HG03108 (cell line): Measurements from ENCODE around the gene DBN1.

ENCODE experiments used
- ATAC-seq: cut with Tn5 transposase; IDR thresholded peaks from one replicate; pipeline ENCODE4 v1.9.1; 2021; ENCODE audit warnings: moderate library complexity; ENCODE audit not compliant: unreplicated experiment

Gene DBN1

DNA sequence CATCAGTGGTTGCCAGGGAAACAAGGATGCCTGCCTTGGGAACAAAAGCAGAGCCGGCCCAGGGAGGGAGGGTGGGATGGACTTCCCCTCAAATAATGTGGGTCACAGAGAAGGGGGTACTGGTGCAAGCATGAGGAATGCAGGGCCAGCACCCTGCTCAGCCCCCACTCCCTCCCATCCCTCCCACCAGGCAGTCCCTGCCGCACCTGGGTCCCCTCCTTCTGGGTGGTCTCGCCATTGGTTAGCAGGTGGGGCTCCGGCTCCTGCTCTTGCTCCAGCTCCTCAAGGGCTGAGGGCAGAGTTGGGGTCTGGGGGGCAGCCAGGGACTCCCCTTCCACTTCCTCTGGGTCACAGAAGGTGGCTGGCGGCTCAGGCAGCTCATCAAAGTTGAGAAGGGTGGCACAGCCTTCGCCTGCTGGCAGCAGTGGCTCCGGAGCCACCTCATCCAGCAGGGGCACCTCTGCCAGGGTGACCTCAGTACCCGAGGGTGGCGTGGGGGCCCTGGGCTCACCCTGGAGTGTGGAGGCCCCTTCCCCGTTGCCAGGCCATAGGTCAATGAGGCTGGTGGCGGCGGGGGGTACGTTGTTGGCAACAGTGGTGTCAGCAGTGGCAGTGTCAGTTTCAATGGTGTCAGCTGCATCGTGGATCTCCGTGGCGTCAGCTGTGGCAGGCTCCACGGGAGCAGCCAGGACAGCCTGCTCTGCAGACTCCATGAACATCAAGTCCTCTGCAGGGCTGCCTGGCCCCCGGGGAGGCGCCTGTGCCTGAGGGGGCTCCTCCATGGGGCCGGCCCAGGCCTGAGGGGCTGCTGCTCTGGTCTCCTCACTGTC, 15.4 kb downstream of the DBN1 start:
- ATAC-seq = no peak

DNA sequence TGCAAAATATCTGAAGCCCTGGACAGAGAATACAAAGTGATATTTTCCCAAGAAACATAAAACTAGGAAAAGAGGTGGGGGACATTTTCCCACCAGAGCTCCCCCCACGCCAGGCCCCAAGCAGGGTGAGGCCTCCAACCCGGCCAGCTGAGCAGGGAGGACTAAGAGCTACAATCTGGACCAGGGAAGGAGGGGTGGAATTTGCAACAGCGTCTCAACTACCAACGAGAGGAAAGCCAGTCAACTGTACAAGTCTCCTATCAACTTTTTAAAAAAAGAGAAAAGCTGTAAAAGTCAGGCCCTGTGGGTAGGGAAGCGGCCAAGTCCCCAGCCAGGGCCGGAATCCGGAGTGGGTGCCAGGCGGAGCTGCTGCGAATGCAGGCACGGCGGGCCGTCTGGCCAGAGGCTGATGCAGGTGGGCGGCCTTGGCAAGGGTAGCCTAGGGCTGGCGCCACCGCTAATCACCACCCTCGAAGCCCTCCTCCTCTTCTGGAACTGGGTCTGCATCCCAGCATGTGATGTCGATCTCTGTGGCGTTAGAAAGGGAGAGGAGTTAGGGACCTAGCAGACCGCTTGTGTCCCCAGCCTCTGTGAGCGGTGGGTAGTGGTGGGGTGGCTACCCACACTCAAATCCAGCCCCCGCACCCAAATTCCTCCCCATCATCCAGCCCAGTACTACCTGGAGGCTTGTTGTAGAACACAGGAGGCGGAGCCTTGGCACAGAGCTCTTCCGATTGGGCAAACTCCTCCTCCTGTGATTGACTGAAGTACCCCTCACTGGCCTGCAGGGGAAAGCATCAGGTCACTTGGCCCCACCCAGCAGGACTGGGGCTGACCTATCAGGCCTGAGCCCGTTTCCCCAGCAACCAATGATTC, 16.2 kb downstream of the DBN1 start:
- peak; percentile 27 for ATAC-seq

DNA sequence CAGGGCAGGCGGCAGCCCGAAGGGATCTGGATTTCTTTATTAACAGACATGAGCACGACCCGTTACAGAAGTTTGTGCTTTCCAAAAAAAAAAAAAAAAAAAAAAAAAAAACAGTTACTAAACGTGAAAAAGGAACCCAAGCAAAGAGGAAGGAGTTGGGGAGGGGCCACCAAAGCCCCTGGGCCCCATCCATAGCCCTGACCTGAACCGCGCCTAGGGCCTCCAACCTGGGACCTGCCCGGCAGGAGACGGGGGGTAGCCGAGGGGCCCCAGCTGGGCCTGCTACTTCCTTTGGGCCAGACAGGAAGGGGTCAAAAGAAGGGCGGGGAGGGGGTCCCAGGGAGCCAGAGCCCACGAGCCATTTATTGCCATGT, 16.9 kb downstream of the DBN1 start:
- ATAC-seq = no peak

DNA sequence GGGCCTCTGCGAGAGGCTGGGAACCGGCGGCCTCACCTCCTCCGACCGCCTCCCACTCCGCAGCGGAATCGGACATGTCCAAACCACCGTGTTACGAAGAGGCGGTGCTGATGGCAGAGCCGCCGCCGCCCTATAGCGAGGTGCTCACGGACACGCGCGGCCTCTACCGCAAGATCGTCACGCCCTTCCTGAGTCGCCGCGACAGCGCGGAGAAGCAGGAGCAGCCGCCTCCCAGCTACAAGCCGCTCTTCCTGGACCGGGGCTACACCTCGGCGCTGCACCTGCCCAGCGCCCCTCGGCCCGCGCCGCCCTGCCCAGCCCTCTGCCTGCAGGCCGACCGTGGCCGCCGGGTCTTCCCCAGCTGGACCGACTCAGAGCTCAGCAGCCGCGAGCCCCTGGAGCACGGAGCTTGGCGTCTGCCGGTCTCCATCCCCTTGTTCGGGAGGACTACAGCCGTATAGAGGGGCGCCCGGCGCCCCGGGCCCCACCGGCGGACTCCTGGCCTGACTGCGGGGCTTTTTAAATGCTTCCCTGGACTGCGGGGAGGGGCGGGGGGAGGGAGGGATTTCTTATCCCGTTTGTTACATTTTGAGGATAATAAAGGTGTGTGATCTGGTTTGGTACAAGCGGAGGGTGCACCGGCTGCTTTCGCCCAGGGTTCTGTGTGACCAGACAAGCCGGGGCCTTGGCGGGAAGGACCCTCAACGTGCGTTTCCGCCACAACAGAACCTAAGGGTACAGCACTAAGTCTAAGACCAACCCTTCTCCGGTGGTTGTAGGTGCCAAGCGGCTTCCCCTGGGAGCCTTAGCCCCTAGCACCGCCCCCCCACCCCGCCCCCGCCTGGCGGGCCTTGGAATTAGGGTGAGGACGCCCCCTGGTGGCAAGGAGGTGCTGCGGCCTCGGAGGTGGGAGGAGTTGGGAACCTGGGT, 17.5 kb downstream of the DBN1 start:
- ATAC-seq = peak; percentile 0

DNA sequence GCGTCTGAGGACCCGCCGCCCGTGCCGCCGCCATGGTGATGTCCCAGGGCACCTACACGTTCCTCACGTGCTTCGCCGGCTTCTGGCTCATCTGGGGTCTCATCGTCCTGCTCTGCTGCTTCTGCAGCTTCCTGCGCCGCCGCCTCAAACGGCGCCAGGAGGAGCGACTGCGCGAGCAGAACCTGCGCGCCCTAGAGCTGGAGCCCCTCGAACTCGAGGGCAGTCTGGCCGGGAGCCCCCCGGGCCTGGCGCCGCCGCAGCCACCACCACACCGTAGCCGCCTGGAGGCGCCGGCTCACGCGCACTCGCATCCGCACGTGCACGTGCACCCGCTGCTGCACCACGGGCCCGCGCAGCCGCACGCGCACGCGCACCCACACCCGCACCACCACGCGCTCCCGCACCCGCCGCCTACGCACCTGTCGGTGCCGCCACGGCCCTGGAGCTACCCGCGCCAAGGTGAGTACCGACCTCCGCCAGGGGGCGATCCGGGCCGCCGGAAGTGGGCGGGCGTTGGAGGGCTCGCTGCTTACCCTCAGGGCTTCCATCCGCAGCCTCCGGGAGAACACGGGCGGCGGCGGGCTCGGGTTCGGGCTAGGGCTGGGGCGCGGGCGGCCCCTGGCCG, 18.3 kb downstream of the DBN1 start:
- peak; percentile 44 for ATAC-seq

DNA sequence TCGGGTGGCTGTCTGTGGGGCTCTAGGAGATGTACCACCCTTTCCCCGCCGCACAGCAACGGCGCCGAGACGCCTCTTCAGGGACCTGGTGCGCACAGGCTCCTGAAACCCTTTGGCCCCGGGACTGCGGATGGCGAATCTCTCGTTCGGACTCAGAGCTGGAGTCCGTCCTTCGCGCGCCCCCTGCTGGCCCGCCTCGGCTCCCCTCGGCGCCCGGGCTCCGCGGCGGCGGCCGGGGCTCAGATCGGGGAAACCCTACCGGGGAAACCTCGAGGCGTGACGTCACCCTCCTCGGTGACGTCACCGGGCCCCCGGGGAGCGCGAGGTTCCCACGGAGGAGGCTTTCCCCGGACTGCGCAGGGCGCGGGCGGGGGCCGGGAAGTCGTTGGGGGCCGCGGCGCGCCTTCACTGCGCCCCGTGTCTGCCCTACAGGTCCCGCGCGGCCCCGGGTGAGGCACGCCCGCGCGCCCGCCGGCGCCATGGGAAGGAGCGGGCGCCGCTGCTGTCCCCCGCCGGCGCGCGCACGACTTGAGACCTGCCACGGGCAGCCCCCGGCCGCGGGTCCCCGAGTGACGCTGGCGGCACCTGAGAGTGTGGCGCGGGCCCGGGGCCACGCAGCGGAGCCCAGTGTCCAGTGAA, 18.9 kb downstream of the DBN1 start:
- ATAC-seq = peak; percentile 46

DNA sequence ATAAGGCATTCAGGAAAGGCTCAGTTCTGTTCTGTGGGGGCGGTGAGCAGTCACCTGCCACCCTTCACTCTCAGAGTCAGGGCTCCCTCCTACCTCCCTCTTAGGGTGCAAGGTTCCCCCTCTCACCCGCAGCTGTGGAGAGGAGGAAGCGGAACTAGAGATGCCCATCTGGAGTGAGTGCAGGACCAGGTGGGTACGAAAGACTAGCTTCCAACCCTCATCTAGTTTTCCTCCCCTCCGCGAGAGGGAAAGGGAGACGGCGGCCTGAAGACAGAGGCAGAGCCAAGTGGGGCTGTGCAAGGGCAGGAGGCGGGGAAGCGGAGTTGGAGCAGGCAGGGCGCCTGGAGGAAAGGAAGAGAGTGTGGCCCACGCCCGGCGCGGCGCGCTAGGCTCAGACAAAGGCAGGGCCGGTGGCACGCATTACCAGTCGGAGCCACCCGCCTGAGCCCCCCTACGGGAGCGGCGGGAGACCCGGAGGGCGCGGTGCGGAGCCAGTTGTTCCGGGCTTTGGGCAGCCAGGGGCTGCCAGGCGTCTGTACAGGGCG, 19.5 kb downstream of the DBN1 start:
- no peak for ATAC-seq

DNA sequence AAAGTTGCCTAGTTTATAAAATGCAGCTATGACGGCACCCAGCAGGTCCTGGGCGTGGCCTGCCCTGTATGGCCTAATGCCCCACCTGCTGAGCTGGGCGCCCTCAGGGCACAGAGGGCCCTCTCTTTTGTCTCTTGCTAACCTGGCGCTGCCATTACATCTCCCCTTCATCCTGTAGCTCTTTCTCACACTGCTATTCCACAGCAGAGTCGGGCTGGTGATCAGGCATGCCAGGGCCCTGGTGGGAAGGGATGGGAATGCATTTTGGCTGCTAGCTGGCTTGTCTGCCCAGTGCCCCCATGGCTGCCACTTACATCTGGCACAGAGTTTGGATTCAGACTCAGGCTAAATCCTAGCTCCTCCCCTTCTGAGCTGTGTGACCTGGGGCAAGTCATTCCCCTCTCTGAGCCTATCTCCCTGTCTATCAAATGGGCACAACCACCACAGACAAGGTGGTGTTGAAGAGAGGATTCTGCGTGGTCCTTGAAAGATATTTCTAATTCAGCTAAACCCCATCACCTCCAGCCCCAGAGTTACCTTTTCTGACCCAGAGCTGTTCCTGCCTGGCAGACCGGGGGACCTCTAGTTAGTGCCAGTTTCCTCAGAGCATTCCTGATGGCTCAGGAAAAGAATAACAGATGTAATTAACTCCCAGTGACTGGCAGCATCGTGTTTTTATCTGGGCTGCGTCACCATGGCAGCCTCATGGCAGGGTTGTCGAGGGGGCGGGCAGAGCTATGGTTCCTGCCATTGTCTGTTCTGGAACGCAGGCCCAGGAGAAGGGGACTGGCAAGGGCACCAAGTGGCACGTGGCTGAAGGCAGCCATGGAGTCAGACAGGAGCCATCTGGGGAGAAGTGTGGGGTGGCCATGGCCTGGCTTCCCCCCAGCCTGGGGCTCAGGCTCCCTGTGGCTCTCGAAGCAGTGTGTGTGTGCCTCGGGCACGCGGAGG, 20.5 kb downstream of the DBN1 start:
- no peak for ATAC-seq

DNA sequence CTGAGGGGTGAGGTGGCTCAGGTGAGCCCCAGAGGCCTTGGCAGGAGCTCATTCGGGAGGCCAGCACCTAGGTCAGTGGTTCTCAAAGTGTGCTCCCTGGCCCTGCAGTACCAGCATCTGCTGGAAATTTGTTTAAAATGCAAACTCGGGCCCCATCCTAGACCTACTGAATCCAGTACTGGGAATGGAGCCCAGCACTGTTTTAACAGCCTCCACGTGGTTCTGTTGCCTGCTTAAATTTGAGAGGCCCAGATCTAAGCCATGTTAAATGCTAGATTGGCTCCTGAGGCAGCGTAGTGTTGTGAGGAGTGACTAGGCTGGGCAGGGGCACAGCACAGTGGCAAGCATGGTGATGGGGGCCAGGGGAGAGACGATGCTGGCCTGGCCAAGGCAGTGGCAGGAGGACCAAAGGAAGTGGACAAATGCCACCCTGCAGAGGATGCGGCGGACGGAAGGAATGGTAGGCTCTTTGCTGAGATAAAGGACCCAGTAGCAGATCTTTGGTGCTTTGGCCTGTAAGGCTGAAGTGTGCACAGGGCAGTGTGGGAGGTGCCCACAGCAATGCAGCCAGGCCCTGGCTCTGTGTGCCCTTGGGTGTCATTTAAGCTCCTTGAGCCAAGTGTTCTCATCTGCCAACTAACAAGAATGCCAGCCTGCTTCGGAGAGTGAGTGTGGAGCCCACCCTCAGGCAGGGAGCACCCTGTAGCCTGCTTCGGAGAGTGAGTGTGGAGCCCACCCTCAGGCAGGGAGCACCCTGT, 22.6 kb downstream of the DBN1 start:
- ATAC-seq = no peak

DNA sequence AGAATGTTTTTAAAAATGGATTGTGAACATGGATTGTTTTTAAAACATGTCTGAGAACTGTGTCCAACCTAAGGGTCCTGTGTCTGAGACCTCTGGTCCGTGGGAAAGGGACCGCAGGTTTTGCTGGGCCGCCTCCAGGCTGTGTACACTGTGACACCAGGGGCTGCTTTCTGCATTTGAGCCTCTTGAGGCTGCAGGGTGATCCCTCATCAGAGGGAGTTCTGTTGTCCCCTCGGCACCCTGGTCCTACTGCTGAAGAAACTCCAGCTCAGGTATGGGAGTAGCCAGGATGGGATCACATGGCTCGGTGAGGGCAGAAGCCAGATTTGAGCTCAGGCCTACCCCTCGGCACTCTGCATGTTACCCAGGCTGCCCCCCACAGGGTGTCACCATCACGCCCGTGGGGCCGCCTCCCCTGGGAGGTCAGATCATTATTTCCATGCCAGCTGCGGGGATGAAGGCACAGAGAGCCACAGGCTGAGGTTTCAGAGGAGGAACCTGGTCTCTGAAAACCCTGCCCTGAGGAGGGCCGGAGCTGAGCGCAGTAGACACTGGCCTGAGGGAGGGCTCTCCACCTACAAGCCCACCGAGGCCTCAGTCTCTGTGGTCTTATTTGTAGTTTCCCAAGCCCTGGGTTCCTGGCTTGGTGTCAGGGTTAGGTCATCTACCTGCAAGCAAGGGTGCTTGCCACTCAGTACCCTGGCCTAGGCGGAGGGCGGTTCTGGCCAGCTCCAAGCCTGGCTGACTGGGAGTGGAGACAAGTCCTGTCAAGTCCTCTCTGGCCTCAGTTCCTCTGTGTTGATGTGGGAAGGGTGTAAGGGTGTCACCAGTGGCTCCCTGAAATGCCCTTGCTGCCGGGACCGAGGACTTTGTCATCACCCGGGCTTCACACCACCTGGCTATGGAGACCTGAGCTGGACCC, 24.0 kb downstream of the DBN1 start:
- ATAC-seq = no peak

DNA sequence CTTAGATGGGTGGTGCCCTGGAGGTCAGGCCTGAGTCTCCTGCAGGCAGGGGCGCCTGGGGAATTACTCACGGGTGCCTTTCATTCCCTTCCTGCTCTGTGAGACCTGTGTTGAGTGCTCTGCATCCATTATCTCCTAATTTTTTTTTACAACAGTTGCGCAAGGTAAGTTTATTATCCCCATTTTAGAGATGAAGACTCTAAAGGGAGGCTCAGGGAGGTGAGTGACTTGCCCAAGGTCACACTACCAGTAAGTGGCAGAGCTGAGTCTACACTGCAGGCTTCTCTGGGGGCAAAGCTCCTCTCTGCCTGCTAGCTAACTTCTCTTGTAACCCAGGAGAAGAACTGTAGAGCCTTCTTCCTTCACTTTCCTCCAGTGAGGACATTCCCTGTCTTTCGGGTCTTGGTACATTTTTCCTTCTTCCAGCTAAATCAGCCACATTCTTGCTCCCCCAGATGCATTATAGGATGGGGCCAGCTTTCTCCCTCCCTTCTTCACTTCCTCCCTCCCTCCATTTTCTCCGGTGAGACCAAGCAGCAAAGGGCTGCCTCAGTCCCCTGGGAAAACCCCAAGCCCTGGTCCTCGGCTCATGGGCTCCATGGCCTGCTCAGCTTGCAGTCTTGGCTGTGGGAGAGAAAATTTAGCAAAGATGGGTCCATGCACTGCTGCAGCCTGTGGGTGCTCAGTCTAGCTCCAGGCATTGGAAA, 25.0 kb downstream of the DBN1 start:
- ATAC-seq = no peak

DNA sequence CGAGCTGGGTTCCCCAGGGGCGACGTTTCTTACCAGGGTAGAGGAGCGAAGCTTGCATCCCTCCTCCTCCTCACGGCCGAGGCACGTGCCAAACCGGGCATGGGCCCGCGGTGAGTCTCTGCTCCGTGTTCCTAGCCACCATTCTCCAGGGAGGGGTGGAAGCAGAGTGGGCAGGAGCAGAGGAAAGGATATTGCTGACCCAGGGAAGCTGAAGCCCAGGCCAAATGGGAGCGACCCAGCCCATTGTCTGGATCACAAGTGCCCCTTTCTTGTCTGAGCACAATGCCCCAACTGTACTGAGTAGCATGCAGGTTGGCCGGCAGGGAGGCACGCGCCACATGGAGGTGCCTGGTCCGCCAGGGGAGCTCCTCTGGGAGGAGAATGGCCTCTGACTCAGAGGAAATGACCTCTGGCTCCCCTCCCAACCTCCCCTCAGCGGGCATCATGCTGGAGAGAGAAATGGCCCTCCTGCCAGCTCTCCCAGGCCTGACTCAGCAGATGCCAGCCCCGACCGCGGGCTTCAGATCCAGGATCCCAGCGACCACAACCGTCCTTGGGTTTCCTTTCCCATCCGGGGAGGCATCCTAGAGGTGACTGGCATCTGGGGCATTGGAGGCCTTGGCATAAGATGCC, 25.7 kb downstream of the DBN1 start:
- no peak for ATAC-seq

DNA sequence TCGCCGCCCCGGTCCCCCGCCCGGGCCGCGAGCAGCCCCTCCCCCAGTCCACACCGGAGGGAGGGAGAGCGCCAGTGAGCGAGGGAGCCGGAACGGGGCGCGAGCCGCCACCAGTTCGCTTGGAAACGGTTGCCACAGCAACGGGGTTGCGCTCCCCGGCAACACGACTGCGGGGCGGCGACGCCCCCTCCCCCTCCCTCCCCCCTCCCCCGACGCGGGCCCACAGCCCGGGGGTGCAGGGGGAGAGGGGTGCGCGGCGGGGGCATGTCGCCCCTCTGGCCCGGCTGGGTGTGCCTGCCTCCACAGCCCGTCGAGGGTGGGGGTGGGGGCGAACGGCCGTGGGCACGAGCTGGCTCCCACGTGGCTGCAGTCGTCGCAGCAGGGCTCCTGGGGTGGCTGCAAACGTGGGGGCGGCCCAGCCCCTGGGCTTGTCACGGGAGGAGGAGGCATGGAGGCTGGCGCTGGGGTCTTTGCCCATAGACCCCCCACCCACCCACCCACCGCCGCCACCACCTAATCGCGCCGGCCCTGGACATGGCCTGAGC, 26.3 kb downstream of the DBN1 start:
- peak; percentile 24 for ATAC-seq

DNA sequence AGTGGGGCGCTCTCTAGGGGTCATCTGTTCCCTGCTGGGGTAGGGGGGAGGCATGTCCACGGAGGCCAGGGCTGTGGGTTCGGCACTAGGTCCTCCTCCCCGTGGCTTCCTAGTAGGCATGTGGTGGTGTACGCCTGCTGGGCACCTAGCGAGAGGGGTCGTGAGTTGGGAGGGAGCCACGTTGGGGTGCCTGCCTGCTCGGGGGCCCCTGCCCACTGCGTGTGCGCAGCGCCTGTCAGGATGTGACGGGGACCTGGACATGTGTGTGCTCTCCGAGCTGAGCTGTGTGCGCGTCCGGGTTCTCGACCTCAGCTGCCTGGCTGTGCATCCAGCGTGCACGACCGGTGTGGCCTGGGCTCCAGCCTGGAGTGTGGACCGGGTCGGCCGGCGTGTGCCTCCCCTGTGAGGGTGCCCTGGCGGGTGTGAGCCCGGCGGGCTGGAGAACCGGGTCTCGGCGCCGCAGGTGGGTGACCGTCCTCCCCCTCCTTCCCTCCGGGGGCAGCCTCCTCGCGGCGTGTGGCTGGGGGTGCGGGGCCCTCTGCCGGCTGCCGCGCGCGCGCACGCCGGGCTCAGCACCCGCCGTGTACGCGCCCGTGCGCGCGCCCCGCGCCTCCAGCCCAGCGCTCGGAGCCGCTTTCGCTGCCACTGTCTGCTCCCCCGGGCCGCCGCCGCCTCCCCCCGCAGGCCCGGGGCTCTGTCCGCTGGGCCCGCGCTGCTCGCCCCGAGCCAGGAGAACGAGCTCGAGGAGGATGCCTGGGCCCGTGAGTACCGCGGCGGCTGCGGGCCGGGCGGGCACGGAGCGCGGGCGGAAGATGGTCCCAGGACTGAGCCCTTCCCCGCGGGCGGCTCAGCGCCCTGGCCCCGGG, 27.0 kb downstream of the DBN1 start, which contains the start of gene PRR7:
Gene PRR7 (plus strand): TSS at position 615 of the 866 bp plus-strand sequence. CDS start 8,254 bp downstream, outside the sequence.
- peak; percentile 35 for ATAC-seq

DNA sequence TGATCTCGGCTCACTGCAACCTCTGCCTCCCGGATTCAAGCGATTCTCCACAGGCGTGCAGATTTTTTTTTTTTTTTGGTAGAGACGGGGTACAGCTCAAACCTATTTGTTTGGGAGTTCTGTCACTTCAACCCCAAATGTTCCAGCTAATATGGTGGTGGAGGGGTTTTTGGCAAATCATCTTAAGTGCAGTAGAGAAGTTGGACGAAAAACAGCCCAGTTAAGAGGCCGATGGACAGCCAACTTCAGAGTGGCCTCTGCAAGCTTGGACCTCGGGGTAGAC, 27.6 kb downstream of the DBN1 start:
- no peak for ATAC-seq
